Activated T-cell treated with anti-CD3 and anti-CD28 coated beads, Interleukin-2, amount 50 U/mL, for 72 hours (primary cell): ENCODE measurements around the gene EGFL6. TPM values are rescaled to one million over a fixed set of nuclear protein-coding genes. Genes with fewer than 3 reads are reported as not detected.
A peak's percentile ranks its signal among the peaks of the same experiment; 100 is the strongest.

ENCODE experiments used
- ATAC-seq, 2 donors: fragments of 150-1000 bp; cut with Tn5 transposase; replicated peaks in 1 of 2; 2 replicates each; pipeline ENCODE4 v1.10.0; 2021; ENCODE audit warnings: moderate library complexity in 2 of 2, mild to moderate bottlenecking in 1 of 2
- DNase-seq, 2 donors: peaks; one replicate each; pipeline ENCODE4 v3.0.0; 2021 to 2022; ENCODE audit warnings: mixed read lengths in 1 of 2
- H3K27ac Mint-ChIP-seq: one replicate; pipeline ENCODE4 v1.8.0; 2022; ENCODE audit warnings: mild to moderate bottlenecking, moderate library complexity, mixed read lengths
- H3K27me3 Mint-ChIP-seq: one replicate; pipeline ENCODE4 v1.8.0; 2022; ENCODE audit warnings: low read depth, mixed read lengths
- H3K36me3 Mint-ChIP-seq, 2 donors: one replicate each; pipeline ENCODE4 v1.8.0; 2022; ENCODE audit warnings: mixed read lengths in 2 of 2, mild to moderate bottlenecking in 1 of 2; ENCODE audit not compliant: insufficient read depth in 2 of 2
- H3K4me1 Mint-ChIP-seq: one replicate; pipeline ENCODE4 v1.8.0; 2022; ENCODE audit warnings: low read depth, mixed read lengths
- H3K4me3 Mint-ChIP-seq, 2 donors: one replicate each; pipeline ENCODE4 v1.8.0; 2022; ENCODE audit warnings: mild to moderate bottlenecking in 2 of 2, mixed read lengths in 2 of 2, moderate library complexity in 2 of 2
- H3K9me3 Mint-ChIP-seq, 2 donors: one replicate each; pipeline ENCODE4 v1.8.0; 2022; ENCODE audit warnings: mixed read lengths in 2 of 2
- total RNA-seq, 2 donors: library from RNA; stranded (reverse); gene quantifications; one replicate each; pipeline ENCODE4 v1.2.3, GENCODE V29; 2022

Gene EGFL6
- 1 to 10 TPM; 2.4 to 3.6 TPM for total RNA-seq

- Mint-ChIP-seq H3K36me3 (peaks cover 0 to 2% of the 10 kb centered on the region in 2 donors), H3K9me3 (peaks cover 0 to 2% of the 10 kb centered on the region in 2 donors), H3K4me1 (peaks cover 12% of the 10 kb centered on the region), H3K27me3 (peaks cover 82% of the 10 kb centered on the region), H3K4me3 (peak within 1 kb of the TSS; percentile 62 to 69), H3K27ac (no peak within 1 kb of the TSS)
- DNase-seq = peak; percentile 2 to 5
- peak; percentile 43 to 58 for ATAC-seq
Observed at GRCh38 chrX:13569479-13570260, at the start of gene EGFL6. EGFL6 (plus strand) TSS chrX:13569601; CDS start chrX:13569862, 261 bp downstream.

- Mint-ChIP-seq H3K4me1 (no peaks in the 10 kb centered on the region), H3K4me3 (no peak overlapping the region), H3K27me3 (peaks cover 45% of the 10 kb centered on the region), H3K36me3 (no peaks in the 10 kb centered on the region), H3K27ac (no peak overlapping the region), H3K9me3 (peaks cover 0 to 1% of the 10 kb centered on the region in 2 donors)
- DNase-seq = no peak
- no peak for ATAC-seq
Observed at GRCh38 chrX:13520351-13520750, 49.0 kb upstream of the EGFL6 start.

- DNase-seq (no peak), ATAC-seq (no peak)
- no peaks in the 10 kb centered on the region for H3K4me1 Mint-ChIP-seq
- peaks cover 50% of the 10 kb centered on the region for H3K27me3 Mint-ChIP-seq
- H3K27ac Mint-ChIP-seq = no peak overlapping the region
- H3K9me3 Mint-ChIP-seq = peaks cover 0 to 1% of the 10 kb centered on the region in 2 donors
- no peak overlapping the region for H3K4me3 Mint-ChIP-seq
- no peaks in the 10 kb centered on the region for H3K36me3 Mint-ChIP-seq
Observed at GRCh38 chrX:13520936-13521335, 48.5 kb upstream of the EGFL6 start.

GRCh38 chrX:13522811-13523210, 46.6 kb upstream of the EGFL6 start:
- no peak overlapping the region for H3K27ac Mint-ChIP-seq
- DNase-seq (no peak), ATAC-seq (no peak)
- no peak overlapping the region for H3K4me3 Mint-ChIP-seq
- H3K4me1 Mint-ChIP-seq = no peaks in the 10 kb centered on the region
- H3K9me3 Mint-ChIP-seq = peaks cover 0 to 1% of the 10 kb centered on the region in 2 donors
- H3K36me3 Mint-ChIP-seq = no peaks in the 10 kb centered on the region
- H3K27me3 Mint-ChIP-seq = peaks cover 47% of the 10 kb centered on the region

GRCh38 chrX:13533726-13534125, 35.7 kb upstream of the EGFL6 start:
- Mint-ChIP-seq H3K4me1 (no peaks in the 10 kb centered on the region), H3K9me3 (no peaks in the 10 kb centered on the region), H3K27me3 (peaks cover 44% of the 10 kb centered on the region), H3K36me3 (no peaks in the 10 kb centered on the region), H3K27ac (no peak overlapping the region), H3K4me3 (no peak overlapping the region)
- ATAC-seq (no peak), DNase-seq (no peak)

GRCh38 chrX:13535376-13536165, 33.8 kb upstream of the EGFL6 start:
- Mint-ChIP-seq H3K4me1 (no peaks in the 10 kb centered on the region), H3K27me3 (peaks cover 35% of the 10 kb centered on the region), H3K4me3 (no peak overlapping the region), H3K36me3 (no peaks in the 10 kb centered on the region), H3K27ac (no peak overlapping the region), H3K9me3 (no peaks in the 10 kb centered on the region)
- DNase-seq (no peak), ATAC-seq (no peak)

GRCh38 chrX:13536551-13536950, 32.9 kb upstream of the EGFL6 start:
- DNase-seq (no peak), ATAC-seq (no peak)
- H3K36me3 Mint-ChIP-seq = no peaks in the 10 kb centered on the region
- H3K27ac Mint-ChIP-seq = no peak overlapping the region
- no peaks in the 10 kb centered on the region for H3K9me3 Mint-ChIP-seq
- no peak overlapping the region for H3K4me3 Mint-ChIP-seq
- no peaks in the 10 kb centered on the region for H3K4me1 Mint-ChIP-seq
- peaks cover 32% of the 10 kb centered on the region for H3K27me3 Mint-ChIP-seq

GRCh38 chrX:13538414-13538813, 31.0 kb upstream of the EGFL6 start:
- Mint-ChIP-seq H3K4me1 (no peaks in the 10 kb centered on the region), H3K27ac (no peak overlapping the region), H3K27me3 (peaks cover 26% of the 10 kb centered on the region), H3K36me3 (no peaks in the 10 kb centered on the region), H3K9me3 (no peaks in the 10 kb centered on the region), H3K4me3 (no peak overlapping the region)
- DNase-seq = no peak
- no peak for ATAC-seq

- no peaks in the 10 kb centered on the region for H3K36me3 Mint-ChIP-seq
- DNase-seq (no peak), ATAC-seq (no peak)
- no peaks in the 10 kb centered on the region for H3K9me3 Mint-ChIP-seq
- no peak overlapping the region for H3K27ac Mint-ChIP-seq
- H3K4me3 Mint-ChIP-seq = no peak overlapping the region
- H3K27me3 Mint-ChIP-seq = peaks cover 26% of the 10 kb centered on the region
- no peaks in the 10 kb centered on the region for H3K4me1 Mint-ChIP-seq
Observed at GRCh38 chrX:13540602-13541001, 28.8 kb upstream of the EGFL6 start.

GRCh38 chrX:13545726-13546125, 23.7 kb upstream of the EGFL6 start:
- Mint-ChIP-seq H3K4me3 (no peak overlapping the region), H3K4me1 (peaks cover 9% of the 10 kb centered on the region), H3K27ac (no peak overlapping the region), H3K27me3 (peaks cover 67% of the 10 kb centered on the region), H3K9me3 (peaks cover 0 to 3% of the 10 kb centered on the region in 2 donors), H3K36me3 (peaks cover 0 to 2% of the 10 kb centered on the region in 2 donors)
- no peak for DNase-seq
- no peak for ATAC-seq

GRCh38 chrX:13547671-13548070, 21.7 kb upstream of the EGFL6 start:
- no peak overlapping the region for H3K27ac Mint-ChIP-seq
- H3K9me3 Mint-ChIP-seq = peaks cover 0 to 3% of the 10 kb centered on the region in 2 donors
- ATAC-seq = no peak
- no peak overlapping the region for H3K4me3 Mint-ChIP-seq
- no peak for DNase-seq
- peaks cover 9% of the 10 kb centered on the region for H3K4me1 Mint-ChIP-seq
- H3K27me3 Mint-ChIP-seq = peaks cover 62% of the 10 kb centered on the region
- peaks cover 0 to 2% of the 10 kb centered on the region in 2 donors for H3K36me3 Mint-ChIP-seq

- H3K4me1 Mint-ChIP-seq = peaks cover 9% of the 10 kb centered on the region
- peak; percentile 72 to 92 for ATAC-seq
Observed at GRCh38 chrX:13550346-13550745, 19.1 kb upstream of the EGFL6 start.

GRCh38 chrX:13551610-13552009, 17.8 kb upstream of the EGFL6 start:
- ATAC-seq (no peak), DNase-seq (no peak)
- Mint-ChIP-seq H3K27ac (no peak overlapping the region), H3K27me3 (peaks cover 72% of the 10 kb centered on the region), H3K9me3 (peaks cover 0 to 3% of the 10 kb centered on the region in 2 donors), H3K4me1 (peaks cover 9% of the 10 kb centered on the region), H3K4me3 (no peak overlapping the region), H3K36me3 (peaks cover 0 to 2% of the 10 kb centered on the region in 2 donors)

More at GRCh38 chrX:13550346-13550745, 19.1 kb upstream of the EGFL6 start:
- Mint-ChIP-seq H3K9me3 (peaks cover 0 to 3% of the 10 kb centered on the region in 2 donors), H3K27me3 (peaks cover 72% of the 10 kb centered on the region), H3K4me3 (peak overlapping the region in 1 of 2 donors; percentile 42), H3K36me3 (peaks cover 0 to 2% of the 10 kb centered on the region in 2 donors), H3K27ac (peak overlapping the region; percentile 82)
- DNase-seq = no peak
